ENCODE results near the gene GALNT14. TPM values are rescaled to one million over a fixed set of nuclear protein-coding genes. Genes with fewer than 3 reads are reported as not detected.

The GALNT14 gene
- total RNA-seq, 2 experiments from 2014 or later, result 1.1 to 1.5 TPM

DNA sequence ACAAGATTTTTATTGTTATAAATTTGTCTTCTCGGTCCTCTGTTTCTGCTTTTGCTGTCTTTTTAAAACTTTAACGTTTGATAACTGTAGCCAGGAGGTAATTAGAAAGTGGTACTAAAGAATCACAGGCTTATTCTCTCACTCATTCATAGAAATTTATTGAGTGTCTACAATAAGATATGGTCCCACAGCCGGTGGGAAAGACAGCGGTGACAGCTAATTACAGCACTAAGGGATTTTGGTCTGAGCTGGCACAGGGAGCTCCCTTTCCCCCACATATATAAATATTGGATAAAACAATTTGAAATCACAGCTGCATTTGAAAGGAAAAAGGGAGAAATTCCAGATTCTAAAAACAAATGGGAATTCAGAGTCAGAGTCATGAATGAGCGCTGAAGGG is 237.9 kb downstream of the GALNT14 start:
- no peaks in the 10 kb centered on the region for H3K36me3 Mint-ChIP-seq (ENCODE audit: low read depth)
- no peak overlapping the region for H3K27ac Mint-ChIP-seq
- CTCF ChIA-PET, result no interaction called here
- H3K9me3 Mint-ChIP-seq, result peaks cover 3% of the 10 kb centered on the region
- no peak for DNase-seq
- H3K4me3 Mint-ChIP-seq, result no peak overlapping the region
- H3K27me3 Mint-ChIP-seq (ENCODE audit: low read depth), result peaks cover 3% of the 10 kb centered on the region
- H3K4me1 Mint-ChIP-seq (ENCODE audit: low read depth), result no peaks in the 10 kb centered on the region
- intact Hi-C loops (cut with micrococcal nuclease), result no loop called here

DNA sequence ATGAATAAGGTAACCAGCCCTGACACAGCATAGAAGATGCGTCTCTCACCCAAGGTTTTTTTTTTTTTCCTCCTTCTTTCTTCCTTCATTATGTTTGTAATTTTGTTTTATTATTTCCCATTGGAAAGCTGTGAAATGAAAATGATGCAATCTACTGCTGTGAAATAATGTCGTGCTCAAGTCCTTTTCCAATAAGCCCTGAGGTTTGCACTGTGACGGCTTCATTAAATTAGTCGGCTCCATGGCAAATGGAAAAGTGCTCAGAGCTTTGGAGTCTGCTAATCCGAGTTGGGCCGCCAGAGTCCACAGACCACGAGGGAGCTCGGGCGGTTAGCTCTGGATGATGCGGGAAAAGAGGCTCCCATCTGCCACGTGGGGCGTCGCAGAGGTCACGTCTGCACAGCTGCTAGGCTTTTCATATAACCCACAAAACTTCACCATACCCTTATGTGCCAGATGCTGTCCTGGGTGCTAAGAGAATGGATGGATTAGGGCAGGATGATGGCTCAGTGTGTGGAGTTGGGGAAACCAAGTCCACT is 238.7 kb downstream of the GALNT14 start:
- Mint-ChIP-seq H3K27me3 (ENCODE audit: low read depth) (peaks cover 5% of the 10 kb centered on the region), H3K4me3 (no peak overlapping the region)
- intact Hi-C loops (cut with micrococcal nuclease), result no loop called here

DNA sequence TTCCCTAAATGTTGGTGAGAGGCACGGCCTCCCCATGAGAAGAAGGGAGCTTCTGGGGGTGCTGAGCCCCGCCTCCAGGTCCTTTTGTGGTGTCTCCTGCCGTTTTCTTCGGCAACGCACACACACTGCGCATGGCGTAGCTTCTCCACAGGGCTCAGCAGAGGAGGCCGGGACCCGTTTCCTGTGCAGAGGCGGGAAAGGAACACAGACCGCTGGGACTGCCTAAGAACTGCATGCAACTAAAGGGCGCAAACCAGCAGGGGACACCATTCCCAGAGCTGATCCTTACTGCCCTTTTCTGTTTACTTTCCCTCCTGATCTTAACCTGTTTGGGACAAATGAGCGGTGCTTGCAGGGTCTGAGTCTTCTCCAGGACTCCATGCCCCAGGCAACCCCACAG is 240.7 kb downstream of the GALNT14 start:
- Mint-ChIP-seq H3K4me3 (no peak overlapping the region), H3K27me3 (ENCODE audit: low read depth) (peaks cover 5% of the 10 kb centered on the region), H3K9me3 (peaks cover 3% of the 10 kb centered on the region), H3K4me1 (ENCODE audit: low read depth) (no peaks in the 10 kb centered on the region), H3K27ac (no peak overlapping the region), H3K36me3 (ENCODE audit: low read depth) (no peaks in the 10 kb centered on the region)
- no peak for DNase-seq
- CTCF ChIA-PET, result no interaction called here
- intact Hi-C loops (cut with micrococcal nuclease), result no loop called here

More for the DNA sequence above, 238.7 kb downstream of the GALNT14 start:
- Mint-ChIP-seq H3K27ac (no peak overlapping the region), H3K9me3 (peaks cover 3% of the 10 kb centered on the region), H3K4me1 (ENCODE audit: low read depth) (no peaks in the 10 kb centered on the region), H3K36me3 (ENCODE audit: low read depth) (no peaks in the 10 kb centered on the region)
- no peak for DNase-seq
- CTCF ChIA-PET, result no interaction called here

DNA sequence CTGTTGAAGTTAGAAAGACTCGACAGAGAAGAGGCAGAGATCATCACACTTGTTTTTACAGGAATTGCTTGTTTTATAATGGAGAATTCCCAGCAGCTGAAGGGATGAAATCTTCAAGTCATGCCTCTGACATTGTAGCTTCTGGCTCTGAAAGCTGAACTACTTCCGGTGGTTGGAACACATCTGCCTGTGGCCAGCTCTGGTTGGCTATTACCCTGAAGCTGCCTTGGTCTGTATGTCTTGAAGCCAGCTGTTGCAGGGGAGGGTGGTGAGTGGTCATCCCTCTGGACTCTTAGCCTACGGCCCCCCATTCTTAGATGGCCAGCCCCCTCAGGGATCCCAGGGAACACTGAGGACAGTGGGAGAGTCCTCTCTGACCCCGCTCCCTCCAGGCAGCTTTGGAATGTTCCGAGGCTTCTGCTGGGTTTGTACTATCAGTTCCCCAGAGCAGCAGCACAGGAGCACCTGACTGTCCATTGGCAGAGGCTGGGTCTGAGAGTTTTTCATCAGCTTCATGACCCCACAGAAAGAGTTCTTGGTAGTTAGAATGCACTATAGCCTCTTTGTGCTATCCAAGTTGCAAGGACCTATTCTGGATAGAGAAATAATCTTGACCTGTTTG is 243.6 kb downstream of the GALNT14 start:
- DNase-seq, result no peak
- Mint-ChIP-seq H3K27me3 (ENCODE audit: low read depth) (peaks cover 5% of the 10 kb centered on the region), H3K9me3 (peaks cover 3% of the 10 kb centered on the region), H3K27ac (no peak overlapping the region), H3K4me3 (no peak overlapping the region), H3K36me3 (ENCODE audit: low read depth) (no peaks in the 10 kb centered on the region), H3K4me1 (ENCODE audit: low read depth) (no peaks in the 10 kb centered on the region)
- CTCF ChIA-PET, result no interaction called here
- intact Hi-C loops (cut with micrococcal nuclease), result no loop called here

DNA sequence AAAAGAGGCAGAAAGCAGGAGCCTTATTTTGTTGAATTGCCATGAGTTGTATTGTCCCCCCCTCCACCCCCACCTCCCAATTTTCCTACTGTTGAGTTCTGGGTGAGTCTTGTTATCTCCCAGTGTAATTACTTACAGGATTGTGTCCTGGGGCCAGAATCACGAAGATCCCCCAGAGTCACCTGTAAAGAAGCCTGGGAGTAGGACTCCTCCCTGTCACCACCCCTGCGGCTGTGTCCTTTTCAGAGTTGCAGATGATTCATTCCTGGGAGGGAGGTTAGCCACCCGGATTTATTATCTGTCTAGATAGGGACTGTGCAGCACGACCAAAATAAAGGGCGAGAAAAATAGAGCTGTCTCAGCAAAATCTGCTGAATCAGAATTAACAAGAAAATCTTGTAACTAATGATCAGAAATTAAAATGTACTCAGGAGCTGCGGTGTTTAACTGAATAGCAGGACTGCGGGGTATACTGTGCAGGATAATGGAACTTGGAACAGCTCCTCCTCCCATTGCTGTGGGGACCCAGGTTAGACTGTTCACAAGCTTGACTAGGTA is 249.3 kb downstream of the GALNT14 start:
- intact Hi-C loops (cut with micrococcal nuclease), result no loop called here
- CTCF ChIA-PET, result no interaction called here
- no peak for DNase-seq
- no peaks in the 10 kb centered on the region for H3K4me1 Mint-ChIP-seq (ENCODE audit: low read depth)
- no peaks in the 10 kb centered on the region for H3K36me3 Mint-ChIP-seq (ENCODE audit: low read depth)
- no peaks in the 10 kb centered on the region for H3K9me3 Mint-ChIP-seq
- no peak overlapping the region for H3K4me3 Mint-ChIP-seq
- no peaks in the 10 kb centered on the region for H3K27me3 Mint-ChIP-seq (ENCODE audit: low read depth)
- H3K27ac Mint-ChIP-seq, result no peak overlapping the region

DNA sequence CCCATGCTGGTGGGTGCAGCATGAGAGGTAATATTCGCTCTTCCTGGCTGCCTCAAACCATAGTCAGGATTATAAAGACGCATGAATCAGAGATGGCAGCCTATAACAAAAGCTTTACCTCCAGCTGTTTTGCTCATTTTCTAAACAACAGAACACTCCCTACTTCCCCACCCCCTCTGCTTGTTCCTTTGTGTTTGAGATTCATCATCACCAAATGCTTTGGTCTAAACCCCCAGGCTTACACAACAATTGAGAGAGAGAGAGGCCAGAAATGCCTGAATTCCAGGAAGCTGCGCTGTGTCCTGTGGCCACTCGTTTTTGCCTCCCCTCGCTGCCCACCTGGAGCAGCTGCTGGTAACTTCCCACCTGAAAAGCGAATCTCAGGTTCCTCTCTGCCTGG is 252.2 kb downstream of the GALNT14 start:
- H3K27me3 Mint-ChIP-seq (ENCODE audit: low read depth), result no peaks in the 10 kb centered on the region
- no peaks in the 10 kb centered on the region for H3K9me3 Mint-ChIP-seq
- no peak overlapping the region for H3K4me3 Mint-ChIP-seq
- H3K36me3 Mint-ChIP-seq (ENCODE audit: low read depth), result no peaks in the 10 kb centered on the region
- H3K27ac Mint-ChIP-seq, result no peak overlapping the region
- intact Hi-C loops (cut with micrococcal nuclease), result no loop called here
- no peaks in the 10 kb centered on the region for H3K4me1 Mint-ChIP-seq (ENCODE audit: low read depth)
- CTCF ChIA-PET, result no interaction called here
- DNase-seq, result no peak

DNA sequence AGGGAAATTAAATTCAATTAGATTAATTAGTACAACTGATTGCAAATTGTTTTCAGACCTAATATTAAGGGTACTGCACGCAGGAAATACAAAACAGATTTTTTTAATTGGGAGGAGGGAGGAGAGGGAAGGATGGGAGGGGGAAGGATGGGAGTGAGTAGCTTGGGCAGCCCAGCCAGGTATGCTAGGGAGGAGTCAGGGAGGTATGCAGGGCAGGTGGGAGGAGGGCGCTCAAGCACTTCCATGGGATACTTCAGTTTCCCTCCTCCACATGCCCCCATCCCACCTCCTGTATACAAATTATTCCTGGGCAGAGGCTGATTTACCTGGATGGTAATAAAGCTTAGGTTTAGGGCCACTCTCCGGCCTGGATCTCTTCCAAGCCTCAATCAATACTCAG is 254.4 kb downstream of the GALNT14 start:
- no peaks in the 10 kb centered on the region for H3K36me3 Mint-ChIP-seq (ENCODE audit: low read depth)
- intact Hi-C loops (cut with micrococcal nuclease), result no loop called here
- no peak overlapping the region for H3K4me3 Mint-ChIP-seq
- H3K9me3 Mint-ChIP-seq, result no peaks in the 10 kb centered on the region
- no peak overlapping the region for H3K27ac Mint-ChIP-seq
- no peaks in the 10 kb centered on the region for H3K4me1 Mint-ChIP-seq (ENCODE audit: low read depth)
- DNase-seq, result no peak
- peaks cover 6% of the 10 kb centered on the region for H3K27me3 Mint-ChIP-seq (ENCODE audit: low read depth)
- CTCF ChIA-PET, result no interaction called here

DNA sequence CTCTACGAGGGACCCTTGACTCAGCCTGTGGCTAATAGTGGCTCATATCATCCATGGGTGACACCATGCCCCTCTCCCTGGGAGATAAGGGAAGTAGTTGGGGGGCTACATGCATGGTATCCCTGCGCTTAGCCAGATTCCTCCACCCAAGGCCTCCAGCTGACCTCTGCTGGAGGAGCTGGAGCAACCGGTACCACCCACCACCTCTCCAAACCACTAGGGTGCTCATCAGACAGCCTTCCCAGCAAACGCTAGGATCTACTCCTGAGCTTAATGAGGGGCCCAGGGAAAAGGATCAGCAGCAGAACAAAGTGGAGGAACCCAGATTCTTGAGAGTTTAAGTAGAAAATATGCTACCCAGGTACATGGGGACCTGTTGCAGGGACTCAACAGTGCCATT is 255.1 kb downstream of the GALNT14 start:
- CTCF ChIA-PET, result no interaction called here
- Mint-ChIP-seq H3K36me3 (ENCODE audit: low read depth) (no peaks in the 10 kb centered on the region), H3K9me3 (no peaks in the 10 kb centered on the region), H3K27ac (no peak overlapping the region), H3K4me1 (ENCODE audit: low read depth) (no peaks in the 10 kb centered on the region), H3K4me3 (no peak overlapping the region), H3K27me3 (ENCODE audit: low read depth) (peaks cover 8% of the 10 kb centered on the region)
- DNase-seq, result no peak
- intact Hi-C loops (cut with micrococcal nuclease), result no loop called here

DNA sequence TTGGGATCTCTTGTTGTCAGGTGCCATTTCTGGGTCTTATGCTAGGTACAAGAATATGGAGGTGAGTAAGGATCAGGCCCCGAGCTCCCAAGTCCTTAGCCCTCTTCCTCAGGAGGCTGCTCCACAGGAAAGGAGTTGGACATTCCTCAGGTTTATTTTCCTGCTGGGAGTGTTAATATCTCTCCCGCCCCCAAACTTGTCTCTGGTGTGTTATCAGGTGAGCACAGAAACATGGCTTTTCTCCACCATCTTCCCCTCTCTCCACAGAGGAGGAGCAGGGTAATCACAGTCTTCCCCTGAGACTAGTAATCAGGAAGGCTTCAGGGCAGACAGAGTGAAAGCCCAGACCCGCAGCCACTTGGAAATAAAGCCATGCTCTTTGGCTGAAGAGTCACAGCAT is 257.7 kb downstream of the GALNT14 start:
- Mint-ChIP-seq H3K36me3 (ENCODE audit: low read depth) (no peaks in the 10 kb centered on the region), H3K4me1 (ENCODE audit: low read depth) (no peaks in the 10 kb centered on the region), H3K9me3 (no peaks in the 10 kb centered on the region), H3K27ac (no peak overlapping the region), H3K27me3 (ENCODE audit: low read depth) (peaks cover 11% of the 10 kb centered on the region), H3K4me3 (no peak overlapping the region)
- DNase-seq, result no peak
- intact Hi-C loops (cut with micrococcal nuclease), result no loop called here
- CTCF ChIA-PET, result no interaction called here

DNA sequence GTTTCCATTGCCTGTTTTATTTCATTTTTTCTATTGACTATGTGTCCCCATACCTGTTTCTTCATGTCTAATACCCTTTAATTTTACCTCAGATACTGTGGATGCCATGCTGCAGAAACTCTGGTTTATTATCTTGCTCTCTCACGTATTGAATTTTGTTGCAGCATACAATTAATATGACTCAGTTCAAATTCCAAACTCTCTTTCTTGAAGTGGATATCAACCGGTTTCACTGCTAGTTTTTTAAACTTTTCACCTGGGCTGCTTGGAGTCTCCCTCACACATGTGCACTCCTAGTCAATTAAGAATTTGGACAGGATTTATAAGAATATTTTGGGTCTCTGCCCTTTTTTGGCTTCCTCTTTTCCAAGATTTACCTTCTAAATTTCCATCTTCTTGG is 260.4 kb downstream of the GALNT14 start:
- H3K27ac Mint-ChIP-seq, result no peak overlapping the region
- H3K36me3 Mint-ChIP-seq (ENCODE audit: low read depth), result no peaks in the 10 kb centered on the region
- H3K9me3 Mint-ChIP-seq, result peaks cover 7% of the 10 kb centered on the region
- CTCF ChIA-PET, result interaction anchor here (2.0 kb wide), 1 partner anchor 15 kb away, joined by 5 read pairs; no protein-coding TSS in a partner anchor
- intact Hi-C loops (cut with micrococcal nuclease), result no loop called here
- no peak for DNase-seq
- H3K4me1 Mint-ChIP-seq (ENCODE audit: low read depth), result no peaks in the 10 kb centered on the region
- H3K4me3 Mint-ChIP-seq, result no peak overlapping the region
- H3K27me3 Mint-ChIP-seq (ENCODE audit: low read depth), result peaks cover 21% of the 10 kb centered on the region

DNA sequence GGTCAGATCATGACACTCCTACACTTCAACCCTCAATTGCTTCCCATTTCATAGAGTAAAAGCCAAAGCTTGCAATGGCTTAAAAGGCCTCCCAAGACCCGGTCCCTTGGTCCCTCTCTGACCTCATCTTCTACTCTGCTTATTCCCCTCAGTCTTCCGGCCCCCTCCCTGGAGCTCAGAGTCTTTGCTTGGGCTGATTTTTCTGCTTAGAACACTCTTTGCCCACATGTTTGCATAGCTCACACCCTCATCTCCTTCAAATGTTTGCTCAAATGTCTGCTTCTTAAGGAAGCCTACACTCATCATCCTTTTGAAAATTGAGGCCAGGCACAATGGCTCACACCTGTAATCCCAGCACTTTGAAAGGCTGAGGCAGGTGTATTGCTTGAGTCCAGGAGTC is 265.4 kb downstream of the GALNT14 start:
- DNase-seq, result no peak
- Mint-ChIP-seq H3K36me3 (ENCODE audit: low read depth) (no peaks in the 10 kb centered on the region), H3K27ac (no peak overlapping the region), H3K4me1 (ENCODE audit: low read depth) (no peaks in the 10 kb centered on the region), H3K27me3 (ENCODE audit: low read depth) (peaks cover 19% of the 10 kb centered on the region), H3K4me3 (no peak overlapping the region), H3K9me3 (peaks cover 7% of the 10 kb centered on the region)
- CTCF ChIA-PET, result interaction anchor here (0.9 to 1.5 kb wide), 4 partner anchors 10 to 297 kb away, joined by 3 to 4 read pairs (median 4); no protein-coding TSS in a partner anchor
- intact Hi-C loops (cut with micrococcal nuclease), result no loop called here

DNA sequence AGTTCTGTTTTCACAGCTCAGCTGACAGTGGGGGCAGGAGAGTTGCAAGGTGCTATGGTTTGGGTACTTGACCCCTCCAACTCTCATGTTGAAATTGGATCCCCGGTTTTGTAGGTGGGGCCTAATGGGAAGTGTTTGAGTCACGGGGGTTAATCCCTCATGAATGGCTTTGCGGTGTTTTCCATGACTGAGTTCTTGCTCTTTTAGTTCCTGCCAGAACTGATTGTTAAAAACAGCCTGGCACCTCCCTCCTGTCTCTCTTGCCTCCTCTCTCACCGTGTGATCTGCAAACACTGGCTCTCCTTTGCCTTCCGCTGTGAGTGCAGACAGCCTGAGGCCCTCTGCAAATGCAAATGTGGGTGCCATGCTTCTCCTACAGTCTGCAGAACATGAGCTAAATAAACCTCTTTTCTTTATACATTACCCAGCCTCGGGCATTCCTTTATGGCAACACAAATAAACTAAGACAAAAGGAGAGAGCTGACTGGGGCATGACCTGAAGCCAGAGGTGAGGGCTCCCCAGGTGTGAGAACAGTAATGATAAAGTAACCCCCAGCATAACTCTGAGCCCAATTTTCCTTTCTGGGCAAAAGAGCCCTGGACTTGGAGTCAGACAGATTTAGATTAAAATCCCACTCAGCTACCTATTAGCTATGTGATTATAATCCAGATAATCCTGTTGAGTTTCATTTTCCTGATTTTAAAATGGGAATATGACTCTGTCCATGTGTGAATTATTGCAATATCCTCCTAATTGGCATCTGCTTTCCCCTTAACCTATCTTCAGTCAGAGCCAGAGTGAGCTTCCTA is 266.1 kb downstream of the GALNT14 start:
- peaks cover 7% of the 10 kb centered on the region for H3K9me3 Mint-ChIP-seq
- CTCF ChIA-PET, result interaction anchor here (0.9 to 1.5 kb wide), 4 partner anchors 9 to 298 kb away, joined by 3 to 4 read pairs (median 4); no protein-coding TSS in a partner anchor
- H3K4me1 Mint-ChIP-seq (ENCODE audit: low read depth), result no peaks in the 10 kb centered on the region

More for the DNA sequence above, 266.1 kb downstream of the GALNT14 start:
- H3K36me3 Mint-ChIP-seq (ENCODE audit: low read depth), result no peaks in the 10 kb centered on the region
- intact Hi-C loops (cut with micrococcal nuclease), result no loop called here
- H3K27ac Mint-ChIP-seq, result no peak overlapping the region
- H3K27me3 Mint-ChIP-seq (ENCODE audit: low read depth), result peaks cover 22% of the 10 kb centered on the region
- H3K4me3 Mint-ChIP-seq, result no peak overlapping the region
- DNase-seq, result no peak
